ENCODE results near the gene HMCN2. TPM values are rescaled to one million over a fixed set of nuclear protein-coding genes. Genes with fewer than 3 reads are reported as not detected.

HMCN2 gene
- total RNA-seq = 0.06 TPM in 1 of 2 replicates, not detected in the other

GRCh38 chr9:130265431-130266235 lies at the start of gene HMCN2:
Gene HMCN2 (plus strand): TSS chr9:130265760. CDS start chr9:130265879, 119 bp downstream.

GRCh38 chr9:130444565-130445221 lies 179.1 kb downstream of the HMCN2 start, which contains the start of gene ASS1:
Gene ASS1 (plus strand): TSS chr9:130444961. CDS start chr9:130452229, 7,268 bp downstream.

Other genes starting within 250 kb of the HMCN2 start
- 24.0 and 26.8 TPM in 2 replicates for gene FNBP1, start 222.6 kb upstream of the HMCN2 start, total RNA-seq
- 21.7 and 23.6 TPM in 2 replicates for gene GPR107, start 211.9 kb upstream of the HMCN2 start, total RNA-seq
- 12.7 and 13.5 TPM in 2 replicates for gene NCS1, start 93.4 kb upstream of the HMCN2 start, total RNA-seq
- gene ASS1, start 179.2 kb downstream of the HMCN2 start, total RNA-seq = 249 and 274 TPM in 2 replicates